Osteocyte (in vitro differentiated cells): Measurements from ENCODE around the gene TNFSF11. TPM values are rescaled to one million over a fixed set of nuclear protein-coding genes. Genes with fewer than 3 reads are reported as not detected.

Source experiments
- DNase-seq: peaks from one replicate; pipeline ENCODE4 v3.0.0; 2021; ENCODE audit warnings: mixed read lengths; ENCODE audit not compliant: unreplicated experiment; ENCODE audit errors: extremely low spot score
- H3K27ac Mint-ChIP-seq: one replicate; pipeline ENCODE4 v1.8.0; 2021; ENCODE audit warnings: mild to moderate bottlenecking, mixed read lengths; ENCODE audit not compliant: unreplicated experiment
- H3K27me3 Mint-ChIP-seq: one replicate; pipeline ENCODE4 v1.8.0; 2021; ENCODE audit warnings: mixed read lengths; ENCODE audit not compliant: unreplicated experiment
- H3K36me3 Mint-ChIP-seq: one replicate; pipeline ENCODE4 v1.8.0; 2021; ENCODE audit warnings: mixed read lengths; ENCODE audit not compliant: unreplicated experiment
- H3K4me1 Mint-ChIP-seq: one replicate; pipeline ENCODE4 v1.8.0; 2021; ENCODE audit warnings: mixed read lengths; ENCODE audit not compliant: unreplicated experiment
- H3K4me3 Mint-ChIP-seq: one replicate; pipeline ENCODE4 v1.8.0; 2021; ENCODE audit warnings: mild to moderate bottlenecking, moderate library complexity, mixed read lengths; ENCODE audit not compliant: unreplicated experiment
- H3K9me3 Mint-ChIP-seq: one replicate; pipeline ENCODE4 v1.8.0; 2021; ENCODE audit warnings: mixed read lengths; ENCODE audit not compliant: unreplicated experiment
- total RNA-seq: library from RNA; stranded (reverse); gene quantifications from 2 replicates; pipeline ENCODE4 v1.2.1, GENCODE V29; 2021
- TF ChIP-seq, protein P1 (sequence below): fragments of 200-600 bp; sonication (generic); IDR thresholded peaks from 2 replicates; pipeline ENCODE4 v1.5.0; 2021; ENCODE audit warnings: antibody characterized with exemption, mild to moderate bottlenecking, moderate library complexity

TNFSF11 gene
- total RNA-seq, 1 donor from 2014 or later, result not detected

DNA sequence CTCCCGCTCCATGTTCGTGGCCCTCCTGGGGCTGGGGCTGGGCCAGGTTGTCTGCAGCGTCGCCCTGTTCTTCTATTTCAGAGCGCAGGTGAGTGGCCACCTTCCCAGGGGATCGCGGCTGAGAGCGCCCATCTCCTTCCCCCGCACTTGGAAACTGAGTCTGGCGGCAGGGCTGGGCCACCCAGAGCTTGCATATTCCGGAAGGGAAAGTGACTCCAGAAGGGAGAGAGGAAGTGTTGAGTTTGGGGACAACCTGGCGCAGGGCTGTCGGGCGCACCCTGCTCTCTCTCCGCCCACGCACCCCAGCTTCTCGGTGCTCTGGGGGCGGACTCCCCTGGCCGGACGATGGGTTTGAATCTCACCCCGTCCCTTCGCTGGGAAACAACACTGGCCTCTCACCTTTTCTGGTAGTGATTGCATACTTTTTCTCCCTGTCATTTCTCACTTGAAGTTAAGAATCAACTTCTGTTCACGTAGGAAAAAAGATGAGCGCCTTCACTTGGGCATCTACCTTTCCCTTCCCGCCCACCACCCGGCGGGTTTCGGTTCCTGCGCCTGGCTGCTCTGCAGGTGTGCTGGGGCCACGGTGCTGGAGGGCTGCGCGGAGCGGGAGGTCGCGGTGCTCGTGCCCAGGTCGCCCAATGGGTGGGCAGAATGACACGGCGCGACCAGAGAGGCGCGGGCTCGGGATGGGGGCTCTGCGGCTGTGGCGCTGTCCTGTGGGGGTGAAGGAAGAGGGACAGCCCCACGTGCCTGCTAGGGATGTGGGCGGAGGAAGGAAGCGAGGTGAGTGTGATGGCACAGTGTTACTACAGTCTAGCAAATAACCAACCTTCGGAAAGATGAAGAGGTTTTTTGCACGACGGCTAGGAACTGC is 721 bp downstream of the TNFSF11 start:
- Mint-ChIP-seq H3K4me1 (peaks cover 10% of the 10 kb centered on the region), H3K4me3 (peak overlapping the region; percentile 68), H3K27ac (no peak overlapping the region), H3K36me3 (peaks cover 11% of the 10 kb centered on the region), H3K27me3 (peaks cover 63% of the 10 kb centered on the region), H3K9me3 (peaks cover 13% of the 10 kb centered on the region)
- DNase-seq, result no peak
- TF ChIP-seq, protein P1, sequence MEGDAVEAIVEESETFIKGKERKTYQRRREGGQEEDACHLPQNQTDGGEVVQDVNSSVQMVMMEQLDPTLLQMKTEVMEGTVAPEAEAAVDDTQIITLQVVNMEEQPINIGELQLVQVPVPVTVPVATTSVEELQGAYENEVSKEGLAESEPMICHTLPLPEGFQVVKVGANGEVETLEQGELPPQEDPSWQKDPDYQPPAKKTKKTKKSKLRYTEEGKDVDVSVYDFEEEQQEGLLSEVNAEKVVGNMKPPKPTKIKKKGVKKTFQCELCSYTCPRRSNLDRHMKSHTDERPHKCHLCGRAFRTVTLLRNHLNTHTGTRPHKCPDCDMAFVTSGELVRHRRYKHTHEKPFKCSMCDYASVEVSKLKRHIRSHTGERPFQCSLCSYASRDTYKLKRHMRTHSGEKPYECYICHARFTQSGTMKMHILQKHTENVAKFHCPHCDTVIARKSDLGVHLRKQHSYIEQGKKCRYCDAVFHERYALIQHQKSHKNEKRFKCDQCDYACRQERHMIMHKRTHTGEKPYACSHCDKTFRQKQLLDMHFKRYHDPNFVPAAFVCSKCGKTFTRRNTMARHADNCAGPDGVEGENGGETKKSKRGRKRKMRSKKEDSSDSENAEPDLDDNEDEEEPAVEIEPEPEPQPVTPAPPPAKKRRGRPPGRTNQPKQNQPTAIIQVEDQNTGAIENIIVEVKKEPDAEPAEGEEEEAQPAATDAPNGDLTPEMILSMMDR, result no peak

DNA sequence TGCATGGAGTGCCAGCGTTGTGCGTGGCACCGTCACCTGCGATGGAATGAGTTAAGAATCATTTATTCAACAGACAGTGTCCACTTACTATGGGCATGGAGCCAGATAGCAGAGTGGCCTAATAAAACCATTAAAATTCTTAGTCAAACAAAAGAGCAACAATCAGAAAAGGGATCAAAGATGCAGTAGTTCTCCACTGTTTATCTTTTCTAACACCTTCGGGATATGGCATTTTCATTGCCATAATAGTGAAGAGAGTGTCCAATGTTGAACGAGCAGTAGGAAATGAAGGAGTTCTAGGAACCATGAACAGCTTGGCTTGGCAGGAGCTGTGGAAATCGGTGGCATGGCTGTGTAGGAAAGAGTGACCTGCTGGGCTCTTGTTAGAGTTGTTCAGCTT is 2.0 kb downstream of the TNFSF11 start:
- Mint-ChIP-seq H3K36me3 (peaks cover 9% of the 10 kb centered on the region), H3K9me3 (peaks cover 11% of the 10 kb centered on the region), H3K27me3 (peaks cover 62% of the 10 kb centered on the region), H3K4me3 (no peak overlapping the region), H3K27ac (no peak overlapping the region), H3K4me1 (peaks cover 10% of the 10 kb centered on the region)
- DNase-seq, result no peak
- TF ChIP-seq, protein P1, result no peak

GRCh38 chr13:42577538-42577937 is 3.6 kb downstream of the TNFSF11 start:
- TF ChIP-seq, protein P1, result no peak
- Mint-ChIP-seq H3K4me1 (peaks cover 10% of the 10 kb centered on the region), H3K27ac (no peak overlapping the region), H3K27me3 (peaks cover 58% of the 10 kb centered on the region), H3K9me3 (no peaks in the 10 kb centered on the region), H3K36me3 (peaks cover 2% of the 10 kb centered on the region), H3K4me3 (no peak overlapping the region)
- DNase-seq, result no peak

DNA sequence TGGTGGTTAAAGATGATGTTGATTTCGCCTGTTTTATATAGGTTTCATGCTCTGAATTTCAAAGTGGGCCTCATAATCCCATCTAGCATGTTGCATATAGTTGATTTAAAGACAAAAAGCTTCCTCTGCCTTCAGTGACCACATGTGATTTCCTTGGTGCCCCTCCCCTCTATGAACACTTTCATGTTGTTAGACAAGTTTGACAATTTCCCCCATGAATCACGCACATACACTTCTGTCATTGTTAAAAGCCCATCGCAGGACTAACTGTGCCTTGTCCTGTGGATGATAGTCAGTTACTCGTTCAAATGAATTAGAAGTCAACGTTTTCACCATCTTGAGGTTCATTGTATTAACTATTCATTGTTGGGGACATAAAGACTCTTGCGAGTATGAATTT is 6.7 kb downstream of the TNFSF11 start:
- no peak for DNase-seq
- no peak overlapping the region for H3K4me3 Mint-ChIP-seq
- no peaks in the 10 kb centered on the region for H3K4me1 Mint-ChIP-seq
- TF ChIP-seq, protein P1, result no peak
- H3K9me3 Mint-ChIP-seq, result no peaks in the 10 kb centered on the region
- H3K27ac Mint-ChIP-seq, result no peak overlapping the region
- peaks cover 48% of the 10 kb centered on the region for H3K27me3 Mint-ChIP-seq
- H3K36me3 Mint-ChIP-seq, result no peaks in the 10 kb centered on the region

GRCh38 chr13:42581427-42581826 is 7.5 kb downstream of the TNFSF11 start:
- H3K4me1 Mint-ChIP-seq, result no peaks in the 10 kb centered on the region
- no peak overlapping the region for H3K4me3 Mint-ChIP-seq
- no peak for DNase-seq
- no peaks in the 10 kb centered on the region for H3K9me3 Mint-ChIP-seq
- TF ChIP-seq, protein P1, result no peak
- H3K27ac Mint-ChIP-seq, result no peak overlapping the region
- H3K36me3 Mint-ChIP-seq, result no peaks in the 10 kb centered on the region
- peaks cover 40% of the 10 kb centered on the region for H3K27me3 Mint-ChIP-seq
